Ovary (tissue), 3 donors: ENCODE data around the gene MTRF1L.

Experiments
- POLR2A ChIP-seq: fragments of 450-650 bp; IDR thresholded peaks from one replicate; pipeline ENCODE4 v1.6.1; 2017; ENCODE audit warnings: antibody characterized with exemption, mild to moderate bottlenecking, moderate library complexity
- TF ChIP-seq, protein P1 (sequence below), 3 donors: fragments of 450-650 bp in 2 of 3; fragments of 200-600 bp in 1 of 3; IDR thresholded peaks; one replicate each; pipeline versions ENCODE4 v1.5.1 to v1.8.0; 2016 to 2022; ENCODE audit warnings: antibody characterized with exemption in 3 of 3, mild to moderate bottlenecking in 1 of 3
- donor health status: DM: no; HTN: no; CAD: no.

- TF ChIP-seq, protein P1, sequence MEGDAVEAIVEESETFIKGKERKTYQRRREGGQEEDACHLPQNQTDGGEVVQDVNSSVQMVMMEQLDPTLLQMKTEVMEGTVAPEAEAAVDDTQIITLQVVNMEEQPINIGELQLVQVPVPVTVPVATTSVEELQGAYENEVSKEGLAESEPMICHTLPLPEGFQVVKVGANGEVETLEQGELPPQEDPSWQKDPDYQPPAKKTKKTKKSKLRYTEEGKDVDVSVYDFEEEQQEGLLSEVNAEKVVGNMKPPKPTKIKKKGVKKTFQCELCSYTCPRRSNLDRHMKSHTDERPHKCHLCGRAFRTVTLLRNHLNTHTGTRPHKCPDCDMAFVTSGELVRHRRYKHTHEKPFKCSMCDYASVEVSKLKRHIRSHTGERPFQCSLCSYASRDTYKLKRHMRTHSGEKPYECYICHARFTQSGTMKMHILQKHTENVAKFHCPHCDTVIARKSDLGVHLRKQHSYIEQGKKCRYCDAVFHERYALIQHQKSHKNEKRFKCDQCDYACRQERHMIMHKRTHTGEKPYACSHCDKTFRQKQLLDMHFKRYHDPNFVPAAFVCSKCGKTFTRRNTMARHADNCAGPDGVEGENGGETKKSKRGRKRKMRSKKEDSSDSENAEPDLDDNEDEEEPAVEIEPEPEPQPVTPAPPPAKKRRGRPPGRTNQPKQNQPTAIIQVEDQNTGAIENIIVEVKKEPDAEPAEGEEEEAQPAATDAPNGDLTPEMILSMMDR (IDR thresholded peaks at IDR 0.05) = no peak
- TF ChIP-seq POLR2A = no peak
Observed at GRCh38 chr6:152952045-152952444, 50.5 kb downstream of the MTRF1L start.
